Natural killer cell (primary cell): ENCODE measurements around the gene UTS2B. TPM values are rescaled to one million over a fixed set of nuclear protein-coding genes. Genes with fewer than 3 reads are reported as not detected.

Source experiments
- ATAC-seq, 3 donors: fragments of 150-1000 bp in 2 of 3; fragments of 200-7000 bp in 1 of 3; cut with Tn5 transposase; 1 replicate in 1 of 3; 2 replicates in 2 of 3; pipeline ENCODE4 v1.10.0; 2021; ENCODE audit warnings: mild to moderate bottlenecking in 2 of 3, moderate library complexity in 2 of 3
- DNase-seq, 2 donors: peaks; one replicate each; pipeline versions ENCODE4 v3.0.0 to v3.0.0-alpha.2; 2013 to 2021; ENCODE audit warnings: mixed read lengths in 1 of 2
- H3K27ac ChIP-seq: one replicate; pipeline ENCODE4 v1.5.1; 2013; ENCODE audit warnings: mild to moderate bottlenecking, low read length
- H3K27me3 ChIP-seq: one replicate; pipeline ENCODE4 v1.6.1; 2013; ENCODE audit warnings: low read length; ENCODE audit not compliant: control insufficient read depth, insufficient read depth
- H3K36me3 ChIP-seq: one replicate; pipeline ENCODE4 v1.6.1; 2013; ENCODE audit warnings: low read length; ENCODE audit not compliant: control insufficient read depth, insufficient read depth
- H3K4me1 ChIP-seq: one replicate; pipeline ENCODE4 v1.6.1; 2013; ENCODE audit warnings: low read length; ENCODE audit not compliant: control insufficient read depth, insufficient read depth
- H3K4me3 ChIP-seq: one replicate; pipeline ENCODE4 v1.5.1; 2013; ENCODE audit warnings: low read length
- H3K9me3 ChIP-seq: one replicate; pipeline ENCODE4 v1.6.1; 2013; ENCODE audit warnings: low read length; ENCODE audit not compliant: control insufficient read depth, insufficient read depth
- H3K27ac Mint-ChIP-seq, 2 donors: one replicate each; pipeline ENCODE4 v1.8.0; 2022; ENCODE audit warnings: mild to moderate bottlenecking in 2 of 2, mixed read lengths in 2 of 2, moderate library complexity in 1 of 2
- H3K27me3 Mint-ChIP-seq, 2 donors: one replicate each; pipeline ENCODE4 v1.8.0; 2022; ENCODE audit warnings: low read depth in 2 of 2, mixed read lengths in 2 of 2
- H3K36me3 Mint-ChIP-seq: one replicate; pipeline ENCODE4 v1.8.0; 2022; ENCODE audit warnings: mixed read lengths
- H3K4me1 Mint-ChIP-seq, 2 donors: one replicate each; pipeline ENCODE4 v1.8.0; 2022; ENCODE audit warnings: mixed read lengths in 2 of 2
- H3K4me3 Mint-ChIP-seq: one replicate; pipeline ENCODE4 v1.8.0; 2022; ENCODE audit warnings: mild to moderate bottlenecking, moderate library complexity, mixed read lengths
- H3K9me3 Mint-ChIP-seq, 2 donors: one replicate each; pipeline ENCODE4 v1.8.0; 2022; ENCODE audit warnings: mixed read lengths in 2 of 2
- WGBS: methylation state at CpG from one replicate; pipeline ENCODE4 v1.1.7; 2013; ENCODE audit warnings: missing lambda C conversion rate; ENCODE audit not compliant: insufficient coverage; 5-methylcytosine and 5-hydroxymethylcytosine counted together
- intact Hi-C: fragments of 100-400 bp; cut with micrococcal nuclease; formaldehyde crosslinking; loops from one replicate; pipeline ENCODE4 v1.14.2; 2022
- total RNA-seq, 4 donors: library from RNA; stranded (reverse); fragments of 120-200 nt in 1 of 4; gene quantifications; one replicate each; pipeline versions ENCODE4 v1.2.3 to v1.2.4, GENCODE V29; 2013 to 2022
- TF ChIP-seq, protein P1 (sequence below): fragments of 200-600 bp; IDR thresholded peaks from one replicate; pipeline ENCODE4 v1.8.0; 2022; ENCODE audit warnings: antibody characterized with exemption

UTS2B gene
- total RNA-seq, 3 donors from 2014 or later (not counting 1 experiment from before 2014, with no cell fraction given) = 0.47 TPM; not detected in 2

GRCh38 chr3:191217301-191217700 lies 113.0 kb downstream of the UTS2B start:
- 100% methylated on average over 1 of the region's 1 CpG for WGBS
- no peaks in the 10 kb centered on the region for H3K27me3 Mint-ChIP-seq
- TF ChIP-seq, protein P1, sequence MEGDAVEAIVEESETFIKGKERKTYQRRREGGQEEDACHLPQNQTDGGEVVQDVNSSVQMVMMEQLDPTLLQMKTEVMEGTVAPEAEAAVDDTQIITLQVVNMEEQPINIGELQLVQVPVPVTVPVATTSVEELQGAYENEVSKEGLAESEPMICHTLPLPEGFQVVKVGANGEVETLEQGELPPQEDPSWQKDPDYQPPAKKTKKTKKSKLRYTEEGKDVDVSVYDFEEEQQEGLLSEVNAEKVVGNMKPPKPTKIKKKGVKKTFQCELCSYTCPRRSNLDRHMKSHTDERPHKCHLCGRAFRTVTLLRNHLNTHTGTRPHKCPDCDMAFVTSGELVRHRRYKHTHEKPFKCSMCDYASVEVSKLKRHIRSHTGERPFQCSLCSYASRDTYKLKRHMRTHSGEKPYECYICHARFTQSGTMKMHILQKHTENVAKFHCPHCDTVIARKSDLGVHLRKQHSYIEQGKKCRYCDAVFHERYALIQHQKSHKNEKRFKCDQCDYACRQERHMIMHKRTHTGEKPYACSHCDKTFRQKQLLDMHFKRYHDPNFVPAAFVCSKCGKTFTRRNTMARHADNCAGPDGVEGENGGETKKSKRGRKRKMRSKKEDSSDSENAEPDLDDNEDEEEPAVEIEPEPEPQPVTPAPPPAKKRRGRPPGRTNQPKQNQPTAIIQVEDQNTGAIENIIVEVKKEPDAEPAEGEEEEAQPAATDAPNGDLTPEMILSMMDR = no peak

More at GRCh38 chr3:191217301-191217700, 113.0 kb downstream of the UTS2B start:
- no peaks in the 10 kb centered on the region for H3K36me3 Mint-ChIP-seq
- H3K27ac Mint-ChIP-seq = no peak overlapping the region
- H3K9me3 Mint-ChIP-seq = peaks cover 9 to 15% of the 10 kb centered on the region in 2 donors
- H3K4me3 Mint-ChIP-seq = no peak overlapping the region
- intact Hi-C loops = no loop called here
- Histone ChIP-seq H3K9me3 (peaks cover 5% of the 10 kb centered on the region), H3K27ac (no peak overlapping the region), H3K4me3 (no peak overlapping the region), H3K4me1 (no peaks in the 10 kb centered on the region), H3K27me3 (no peaks in the 10 kb centered on the region), H3K36me3 (no peaks in the 10 kb centered on the region)
- DNase-seq (no peak), ATAC-seq (no peak)
- no peaks in the 10 kb centered on the region for H3K4me1 Mint-ChIP-seq

Other genes with a start within 250 kb of the UTS2B start
- gene OSTN, start 131.3 kb downstream of the UTS2B start, total RNA-seq = not detected
- 10 to 100 TPM; 19.9 to 27.3 (median 22.6) TPM for gene CCDC50, start 1.1 kb downstream of the UTS2B start, total RNA-seq
- not detected for gene PYDC2, start 130.6 kb upstream of the UTS2B start, total RNA-seq